Naive thymus-derived CD8-positive, alpha-beta T cell (primary cell): ENCODE results near the gene ZNF101. TPM values are rescaled to one million over a fixed set of nuclear protein-coding genes. Genes with fewer than 3 reads are reported as not detected.

Experiments
- ATAC-seq, 2 donors: fragments of 150-1000 bp; cut with Tn5 transposase in 1 of 2; sonication (Bioruptor Pico), chemical (Tn5 transposase) in 1 of 2; 1 replicate in 1 of 2; 2 replicates in 1 of 2; pipeline ENCODE4 v1.10.0; 2021; ENCODE audit warnings: mild to moderate bottlenecking in 2 of 2, moderate library complexity in 2 of 2
- POLR2A ChIA-PET: fragments of 350-600 bp; sonication (Branson Sonifier 250); formaldehyde crosslinking; loops from one replicate; lab custom pipeline; 2021; ENCODE audit warnings: antibody characterized with exemption; lab: Charles Lee
- DNase-seq, 10 donors: peaks; one replicate each; pipeline versions ENCODE4 v3.0.0 to v3.0.0-alpha.2; 2020 to 2022
- H3K27ac Mint-ChIP-seq, 10 donors: one replicate each; pipeline ENCODE4 v1.8.0; 2020 to 2022; ENCODE audit warnings: mild to moderate bottlenecking in 10 of 10, mixed read lengths in 10 of 10, moderate library complexity in 4 of 10, inconsistent platforms in 1 of 10
- H3K27me3 Mint-ChIP-seq, 5 donors: one replicate each; pipeline ENCODE4 v1.8.0; 2021 to 2022; ENCODE audit warnings: mixed read lengths in 5 of 5
- H3K36me3 Mint-ChIP-seq, 3 donors: one replicate each; pipeline ENCODE4 v1.8.0; 2020 to 2022; ENCODE audit warnings: mixed read lengths in 3 of 3, mild to moderate bottlenecking in 2 of 3, inconsistent platforms in 1 of 3
- H3K4me1 Mint-ChIP-seq, 4 donors: one replicate each; pipeline ENCODE4 v1.8.0; 2021 to 2022; ENCODE audit warnings: mixed read lengths in 4 of 4
- H3K4me3 Mint-ChIP-seq, 10 donors: one replicate each; pipeline ENCODE4 v1.8.0; 2020 to 2022; ENCODE audit warnings: mild to moderate bottlenecking in 10 of 10, mixed read lengths in 10 of 10, moderate library complexity in 6 of 10, inconsistent platforms in 1 of 10
- H3K9me3 Mint-ChIP-seq, 9 donors: one replicate each; pipeline ENCODE4 v1.8.0; 2020 to 2022; ENCODE audit warnings: mixed read lengths in 9 of 9, mild to moderate bottlenecking in 3 of 9, inconsistent platforms in 1 of 9, moderate library complexity in 1 of 9
- polyA plus RNA-seq, 3 donors: library from polyadenylated mRNA; unstranded; fragments of 300-500 nt; fragmentation: Illumina TruSeq; gene quantifications; one replicate each; pipeline ENCODE4 v1.2.3, GENCODE V29; 2021
- total RNA-seq, 8 experiments: library from RNA in 2 of 8; stranded (reverse) in 2 of 8; gene quantifications; one replicate each; pipeline ENCODE4 v1.2.3 and lab custom pipeline; 2021 to 2026

The ZNF101 gene
- total and polyA plus RNA-seq, 5 experiments from 2014 or later: 99.7 to 269 (median 144) TPM

DNA sequence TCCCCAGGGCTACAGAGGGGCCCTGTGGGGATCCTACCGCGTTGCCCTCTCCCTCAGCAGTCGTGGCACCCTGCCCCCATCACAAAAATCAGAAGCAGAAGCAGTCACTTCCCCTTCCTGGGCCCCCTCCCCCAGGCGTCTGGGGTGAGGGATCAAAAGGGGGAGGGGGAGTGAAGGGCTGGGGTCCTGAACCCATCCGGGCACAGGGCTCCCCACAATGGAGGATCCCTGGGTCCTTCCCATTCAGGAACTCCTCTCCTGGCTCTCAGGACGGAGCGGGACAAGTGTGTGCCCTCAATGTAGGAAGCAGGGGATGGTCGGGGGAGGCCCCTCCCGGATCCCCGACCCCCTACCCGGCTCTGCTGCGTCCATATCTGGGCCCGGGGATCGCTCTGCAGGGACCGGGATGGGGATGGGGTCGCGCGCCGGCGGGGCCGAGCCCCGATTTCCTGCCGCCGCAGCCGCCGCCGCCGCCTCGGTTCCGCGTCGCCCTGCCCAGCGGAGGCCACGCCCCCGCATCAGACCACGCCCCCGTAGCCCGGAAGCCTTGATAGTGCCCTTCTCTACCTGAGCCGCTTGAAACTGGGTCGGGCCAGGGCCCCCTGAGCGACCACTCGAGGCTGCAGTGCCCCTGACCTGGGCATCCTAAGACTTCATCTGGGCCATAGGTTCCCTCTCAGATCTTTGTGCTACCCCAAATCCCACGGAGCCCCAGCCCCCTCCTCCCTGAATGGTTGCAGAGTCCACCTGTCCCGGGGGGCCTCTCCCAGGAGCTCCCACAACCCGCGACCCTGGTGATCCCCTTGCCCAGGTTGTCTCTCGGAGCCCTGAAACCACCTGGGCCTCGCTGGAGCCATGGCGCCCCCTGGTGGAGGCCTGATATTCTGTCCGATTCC lies 25.2 kb upstream of the ZNF101 start, which contains the start of gene GMIP:
Gene GMIP, minus strand, starts transcription at position 500 of the 896 bp plus-strand sequence. Its CDS starts 128 bp downstream, at position 372.
- H3K27ac Mint-ChIP-seq: peak within 1 kb of the TSS; percentile 87 to 99 (median 98)
- peaks cover 13 to 27% (median 20%) of the 10 kb centered on the region in 4 donors for H3K4me1 Mint-ChIP-seq
- POLR2A ChIA-PET: interaction anchor here (0.7 to 4.4 kb wide), 20 partner anchors 10 to 316 kb away, joined by 3 to 40 read pairs (median 5); partner anchors contain the start of genes ATP13A1, GATAD2A, ZNF101 and ZNF14
- DNase-seq (peak; percentile 77 to 94 (median 88)), ATAC-seq (peak; percentile 91 to 92)
- H3K9me3 Mint-ChIP-seq: no peaks in the 10 kb centered on the region
- H3K4me3 Mint-ChIP-seq: peak within 1 kb of the TSS; percentile 96 to 99 (median 98)
- H3K36me3 Mint-ChIP-seq: peaks cover 2 to 61% (median 7%) of the 10 kb centered on the region in 3 donors
- no peaks in the 10 kb centered on the region for H3K27me3 Mint-ChIP-seq

DNA sequence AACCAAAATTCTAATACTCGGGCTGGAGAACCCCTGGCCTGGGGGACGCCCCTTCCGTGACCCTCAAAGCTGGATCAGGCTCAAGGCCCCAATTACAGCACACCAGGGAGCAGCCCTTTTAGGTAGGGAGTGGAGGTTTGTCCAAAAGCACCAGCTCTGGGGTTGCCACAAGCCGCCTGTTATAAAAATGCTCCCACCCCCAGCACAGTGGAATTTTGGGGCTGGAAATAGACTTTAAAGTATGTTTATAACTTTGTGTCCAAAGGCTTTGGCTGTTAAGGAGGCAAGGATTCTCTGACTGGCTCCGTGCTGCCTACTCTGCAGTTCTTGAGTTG lies 24.6 kb upstream of the ZNF101 start:
- POLR2A ChIA-PET: interaction anchor here (0.7 to 4.4 kb wide), 19 partner anchors 10 to 315 kb away, joined by 3 to 40 read pairs (median 6); partner anchors contain the start of genes ATP13A1, GATAD2A, ZNF101 and ZNF14
- ATAC-seq: no peak
- peaks cover 2 to 62% (median 7%) of the 10 kb centered on the region in 3 donors for H3K36me3 Mint-ChIP-seq
- no peak for DNase-seq
- no peaks in the 10 kb centered on the region for H3K27me3 Mint-ChIP-seq
- H3K9me3 Mint-ChIP-seq: no peaks in the 10 kb centered on the region
- peak overlapping the region; percentile 87 to 99 (median 98) for H3K27ac Mint-ChIP-seq
- H3K4me3 Mint-ChIP-seq: peak overlapping the region; percentile 96 to 99 (median 98)
- H3K4me1 Mint-ChIP-seq: peaks cover 13 to 27% (median 20%) of the 10 kb centered on the region in 4 donors

DNA sequence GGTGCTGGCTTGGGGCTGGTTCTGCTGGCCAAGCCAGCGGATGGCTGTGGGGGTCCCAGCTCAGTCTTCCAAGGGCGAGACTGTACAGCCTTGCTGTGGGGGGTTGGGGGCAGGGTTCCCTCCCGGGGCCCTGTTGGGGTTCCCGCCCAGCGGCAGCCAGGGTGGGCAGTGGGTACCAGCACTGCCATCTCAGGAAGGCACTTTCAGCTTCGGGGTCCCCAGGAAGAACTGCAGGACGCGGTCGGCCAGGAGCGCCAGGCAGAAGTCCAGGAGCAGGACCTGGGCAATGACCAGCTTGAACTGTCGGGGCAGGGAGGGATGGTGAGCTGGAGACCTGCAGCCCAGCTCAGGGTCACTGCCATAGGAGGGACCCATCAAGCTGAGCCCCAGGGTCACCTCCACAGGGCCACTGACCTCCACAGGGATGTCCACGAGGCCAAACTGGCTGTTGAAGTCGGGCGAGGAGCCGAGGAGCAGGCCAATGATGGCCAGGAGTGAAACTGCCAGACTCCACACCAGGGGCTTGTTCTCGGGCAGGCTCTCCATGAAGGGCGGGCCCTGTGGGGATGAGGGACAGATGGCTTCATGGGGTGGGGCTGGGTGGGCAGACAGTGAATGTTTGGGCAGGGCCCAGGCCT lies 23.3 kb upstream of the ZNF101 start:
- H3K36me3 Mint-ChIP-seq: peaks cover 4 to 62% (median 7%) of the 10 kb centered on the region in 3 donors
- POLR2A ChIA-PET: interaction anchor here (0.7 to 4.4 kb wide), 7 partner anchors 17 to 216 kb away, joined by 3 to 40 read pairs (median 6); partner anchors contain the start of genes ATP13A1 and ZNF101
- no peak for DNase-seq
- peaks cover 11 to 24% (median 17%) of the 10 kb centered on the region in 4 donors for H3K4me1 Mint-ChIP-seq
- H3K9me3 Mint-ChIP-seq: no peaks in the 10 kb centered on the region
- H3K27ac Mint-ChIP-seq: peak overlapping the region in 6 of 10 donors; percentile 15 to 95 (median 29)
- no peak for ATAC-seq
- no peak overlapping the region for H3K4me3 Mint-ChIP-seq
- H3K27me3 Mint-ChIP-seq: no peaks in the 10 kb centered on the region

DNA sequence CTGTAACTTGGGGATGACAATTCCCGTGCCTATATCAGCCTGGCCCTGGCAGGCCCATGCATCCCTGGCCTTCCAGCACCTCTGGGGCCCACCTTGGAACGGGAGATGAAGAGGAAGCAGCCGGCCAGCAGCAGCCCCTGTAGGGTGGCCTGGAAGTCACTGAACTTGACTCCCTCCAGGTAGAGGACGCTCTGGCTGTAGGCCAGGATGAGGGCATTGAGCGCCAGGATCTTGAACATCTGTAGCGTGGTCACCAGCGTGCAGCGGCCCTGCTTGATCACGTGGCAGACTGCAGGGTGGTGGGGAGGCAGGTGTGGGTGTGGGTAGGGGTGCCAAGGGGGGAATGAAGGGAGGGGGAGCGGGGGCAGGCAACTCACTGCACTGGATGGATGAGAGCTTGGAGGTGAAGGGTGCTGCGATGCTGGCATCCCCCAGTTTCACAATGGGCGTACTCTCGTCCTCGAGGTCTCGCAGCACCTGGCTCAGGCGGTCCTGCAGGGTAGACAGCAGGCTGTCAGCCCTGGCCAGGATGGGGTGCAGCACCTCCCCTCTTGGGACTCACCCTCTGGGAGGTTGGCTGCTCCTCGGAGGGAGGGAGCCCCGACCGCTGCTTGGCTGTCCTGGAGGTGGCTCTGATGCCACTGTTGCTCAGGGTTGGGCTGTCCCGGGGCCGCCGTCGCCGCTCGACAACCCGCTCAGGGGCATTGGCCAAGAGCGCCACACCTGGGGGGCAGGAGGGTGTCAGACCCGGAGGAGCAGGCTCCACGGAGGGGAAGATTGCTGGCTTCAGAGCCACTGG lies 21.4 kb upstream of the ZNF101 start:
- Mint-ChIP-seq H3K27ac (peak overlapping the region in 8 of 10 donors; percentile 14 to 84 (median 38)), H3K36me3 (peaks cover 6 to 70% (median 7%) of the 10 kb centered on the region in 3 donors), H3K4me3 (no peak overlapping the region), H3K4me1 (peaks cover 7 to 15% (median 13%) of the 10 kb centered on the region in 4 donors), H3K27me3 (no peaks in the 10 kb centered on the region), H3K9me3 (no peaks in the 10 kb centered on the region)
- no peak for DNase-seq
- ATAC-seq: no peak
- POLR2A ChIA-PET: interaction anchor here (0.7 to 1.4 kb wide), 2 partner anchors 86 to 134 kb away, joined by 3 read pairs; partner anchors contain the start of gene ZNF14

DNA sequence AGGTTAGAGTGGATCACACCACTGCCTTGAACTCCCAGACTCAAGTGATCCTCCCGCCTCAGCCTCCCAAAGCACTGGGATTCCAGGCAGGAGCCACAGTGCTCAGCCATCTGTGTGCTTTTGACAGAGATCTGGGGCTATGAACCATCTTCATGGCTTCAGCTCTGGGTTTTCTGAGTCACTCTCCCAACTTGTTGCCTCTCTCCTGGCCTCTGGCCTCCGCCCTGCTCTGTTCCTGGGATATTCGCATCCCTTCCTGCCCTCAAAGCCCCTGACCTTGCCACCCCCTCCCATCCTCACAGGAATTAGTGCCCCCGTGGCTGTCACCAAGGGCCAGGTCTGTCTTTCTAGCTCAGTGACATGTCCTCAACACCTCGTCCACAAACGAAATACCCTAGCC lies 19.5 kb upstream of the ZNF101 start:
- Mint-ChIP-seq H3K4me3 (no peak overlapping the region), H3K27ac (peak overlapping the region in 4 of 10 donors; percentile 49 to 73 (median 54)), H3K4me1 (peaks cover 0 to 8% (median 7%) of the 10 kb centered on the region in 4 donors), H3K27me3 (no peaks in the 10 kb centered on the region), H3K9me3 (no peaks in the 10 kb centered on the region), H3K36me3 (peaks cover 0 to 86% (median 6%) of the 10 kb centered on the region in 3 donors)
- DNase-seq (no peak), ATAC-seq (no peak)
- POLR2A ChIA-PET: interaction anchor here (0.6 to 7.3 kb wide), 4 partner anchors 14 to 117 kb away, joined by 3 to 45 read pairs (median 6); partner anchors contain the start of gene ATP13A1

DNA sequence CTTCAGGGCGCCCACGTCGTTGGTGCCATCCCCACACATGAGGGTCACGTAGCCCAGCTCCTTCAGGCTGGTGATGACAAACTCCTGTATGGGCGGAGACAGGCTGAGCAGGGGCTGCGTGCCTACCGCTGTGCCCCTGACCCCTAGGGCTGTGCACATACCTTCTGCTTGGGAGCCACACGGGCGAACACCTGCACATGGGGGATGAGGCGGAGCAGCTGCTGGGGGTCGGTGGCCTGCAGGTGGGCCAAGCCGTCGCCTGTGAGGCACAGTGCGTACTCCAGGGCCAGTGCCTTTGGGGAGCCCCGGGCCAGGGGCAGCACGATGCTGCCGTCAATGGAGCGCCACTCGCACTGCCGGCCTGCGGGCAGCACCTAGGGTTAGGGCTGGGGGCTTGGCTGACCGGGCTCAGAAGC lies 19.1 kb upstream of the ZNF101 start:
- peaks cover 0 to 7% (median 6%) of the 10 kb centered on the region in 4 donors for H3K4me1 Mint-ChIP-seq
- DNase-seq: no peak
- POLR2A ChIA-PET: interaction anchor here (1.1 to 7.3 kb wide), 4 partner anchors 13 to 111 kb away, joined by 3 to 45 read pairs (median 6); partner anchors contain the start of gene ATP13A1

DNA sequence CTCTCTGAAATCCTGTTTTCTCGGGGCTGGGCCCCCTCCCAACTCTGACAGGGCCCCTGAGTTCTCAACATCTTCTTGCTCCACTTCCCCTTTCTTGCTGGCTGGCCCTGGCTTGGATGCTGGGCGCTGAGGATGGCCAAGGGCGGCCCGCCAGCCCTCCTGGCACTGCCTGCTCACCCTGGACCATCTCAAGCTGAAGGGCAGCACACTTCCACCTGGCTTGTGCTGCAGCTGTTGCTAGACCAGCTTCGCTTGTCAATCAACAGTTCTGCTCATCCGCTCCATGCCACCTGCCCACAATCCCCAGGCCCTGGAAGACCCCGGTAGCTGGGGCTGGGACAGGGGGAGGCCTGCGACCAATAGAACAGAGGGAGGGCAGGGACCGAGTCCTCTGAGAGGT lies 18.3 kb upstream of the ZNF101 start:
- H3K4me3 Mint-ChIP-seq: no peak overlapping the region
- ATAC-seq (no peak), DNase-seq (no peak)
- H3K27me3 Mint-ChIP-seq: no peaks in the 10 kb centered on the region
- no peaks in the 10 kb centered on the region for H3K9me3 Mint-ChIP-seq
- POLR2A ChIA-PET: interaction anchor here (1.0 to 7.3 kb wide), 6 partner anchors 13 to 112 kb away, joined by 3 to 45 read pairs (median 3); partner anchors contain the start of genes ATP13A1 and ZNF101
- peaks cover 0 to 7% (median 6%) of the 10 kb centered on the region in 4 donors for H3K4me1 Mint-ChIP-seq
- peaks cover 0 to 83% (median 8%) of the 10 kb centered on the region in 3 donors for H3K36me3 Mint-ChIP-seq
- peak overlapping the region in 4 of 10 donors; percentile 18 to 65 (median 52) for H3K27ac Mint-ChIP-seq

More for the DNA sequence above, 19.1 kb upstream of the ZNF101 start:
- Mint-ChIP-seq H3K27ac (peak overlapping the region in 5 of 10 donors; percentile 43 to 73 (median 52)), H3K27me3 (no peaks in the 10 kb centered on the region), H3K9me3 (no peaks in the 10 kb centered on the region), H3K4me3 (no peak overlapping the region), H3K36me3 (peaks cover 0 to 85% (median 6%) of the 10 kb centered on the region in 3 donors)
- ATAC-seq: no peak

DNA sequence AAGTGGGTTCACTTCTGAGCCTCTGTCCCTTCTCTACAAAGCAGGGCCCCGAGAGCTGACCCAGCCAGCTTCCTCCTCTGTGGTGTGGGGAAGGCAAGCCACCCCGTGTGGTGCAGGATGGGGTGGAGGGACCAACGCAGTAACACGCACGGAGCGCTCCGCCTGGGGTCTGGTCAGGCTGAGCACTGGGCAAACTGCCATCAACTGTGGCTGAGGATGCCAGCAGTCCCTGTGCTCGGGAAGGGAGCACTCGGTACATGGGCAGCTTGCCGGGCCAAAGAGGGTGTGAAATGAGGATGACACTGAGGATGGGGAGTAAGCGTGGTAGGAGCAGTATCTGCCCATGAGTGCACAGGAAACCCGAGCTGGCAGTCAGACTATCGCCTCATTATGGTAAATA lies 17.6 kb upstream of the ZNF101 start:
- DNase-seq: no peak
- H3K4me1 Mint-ChIP-seq: peaks cover 0 to 7% (median 6%) of the 10 kb centered on the region in 4 donors
- H3K9me3 Mint-ChIP-seq: no peaks in the 10 kb centered on the region
- ATAC-seq: no peak
- H3K4me3 Mint-ChIP-seq: peak overlapping the region in 1 of 10 donors; percentile 29
- peak overlapping the region in 3 of 10 donors; percentile 75 to 82 (median 78) for H3K27ac Mint-ChIP-seq
- no peaks in the 10 kb centered on the region for H3K27me3 Mint-ChIP-seq
- peaks cover 0 to 85% (median 8%) of the 10 kb centered on the region in 3 donors for H3K36me3 Mint-ChIP-seq
- POLR2A ChIA-PET: interaction anchor here (0.6 to 7.3 kb wide), 6 partner anchors 12 to 166 kb away, joined by 3 to 45 read pairs (median 3); partner anchors contain the start of genes ATP13A1 and ZNF101

DNA sequence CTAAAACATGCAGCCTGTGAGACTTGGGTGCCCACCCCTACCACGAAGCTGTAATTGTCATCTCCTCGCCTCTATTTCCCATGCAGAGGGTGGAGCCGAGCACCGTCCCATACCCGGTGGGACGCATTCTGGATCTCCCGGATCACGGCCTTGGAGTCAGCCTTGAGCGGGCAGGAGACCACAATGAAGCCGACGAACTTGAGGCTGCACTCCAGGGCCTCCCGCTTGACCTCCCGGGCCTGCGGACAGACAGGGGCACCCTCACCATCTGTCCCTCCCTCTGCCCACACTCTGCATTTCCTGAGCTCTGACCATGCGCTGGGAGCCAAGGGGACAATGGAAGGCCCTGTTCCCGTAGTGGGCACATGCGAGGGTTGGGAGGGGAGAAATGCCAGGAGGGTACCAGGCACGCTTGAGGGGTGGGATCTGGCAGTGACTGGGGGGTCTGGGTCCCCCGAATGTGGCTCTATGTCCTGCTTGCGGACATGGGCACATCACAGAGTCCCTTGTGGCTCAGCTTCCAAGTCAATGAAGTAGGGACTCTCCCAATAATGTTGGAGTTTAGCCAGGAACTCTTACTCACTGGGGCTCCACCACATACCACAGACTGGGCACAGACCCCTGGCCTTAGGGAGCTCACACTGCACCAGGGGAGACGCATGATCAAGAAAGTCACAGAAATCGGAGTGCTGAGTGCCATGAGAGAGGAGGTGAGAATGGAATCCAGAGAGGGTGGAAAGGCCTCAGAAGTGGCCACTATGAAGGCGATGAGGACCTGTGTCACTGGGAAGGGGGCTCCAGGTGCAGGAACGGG lies 15.9 kb upstream of the ZNF101 start:
- ATAC-seq (no peak), DNase-seq (no peak)
- Mint-ChIP-seq H3K27me3 (no peaks in the 10 kb centered on the region), H3K4me3 (peak overlapping the region in 1 of 10 donors; percentile 20), H3K4me1 (peaks cover 0 to 10% (median 7%) of the 10 kb centered on the region in 4 donors), H3K36me3 (peaks cover 0 to 89% (median 10%) of the 10 kb centered on the region in 3 donors), H3K9me3 (no peaks in the 10 kb centered on the region), H3K27ac (peak overlapping the region in 3 of 10 donors; percentile 37 to 63 (median 59))
- POLR2A ChIA-PET: interaction anchor here (0.5 to 7.3 kb wide), 7 partner anchors 9 to 122 kb away, joined by 3 to 50 read pairs (median 6); partner anchors contain the start of genes ATP13A1, GMIP, LPAR2 and ZNF101

DNA sequence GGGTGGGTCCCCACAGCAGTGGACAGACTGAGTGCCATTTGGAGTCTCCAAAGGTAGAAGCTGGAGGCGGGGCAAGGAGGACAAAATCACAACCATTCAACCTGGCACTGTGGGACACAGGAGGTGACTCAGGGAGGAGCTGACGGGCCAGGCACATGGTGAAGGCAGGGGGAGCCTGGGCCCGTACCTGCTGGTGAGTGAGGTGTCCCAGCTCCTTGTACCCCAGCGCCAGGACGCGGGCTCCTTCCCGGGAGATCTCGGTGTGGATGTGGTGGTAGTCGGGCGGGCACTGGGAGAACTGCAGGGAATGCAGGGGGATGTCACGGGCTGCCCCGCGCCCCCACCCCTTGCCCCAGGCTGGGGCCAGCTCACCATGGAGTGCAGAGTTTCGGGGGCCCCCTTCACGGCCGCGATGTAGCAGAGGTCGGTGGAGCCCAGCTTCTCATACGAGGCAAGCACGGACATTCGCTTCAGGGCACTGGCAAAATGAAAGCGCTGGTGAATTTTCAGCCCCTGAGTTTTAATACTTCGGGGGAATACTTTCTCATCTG lies 15.0 kb upstream of the ZNF101 start:
- Mint-ChIP-seq H3K4me3 (peak overlapping the region in 1 of 10 donors; percentile 60), H3K36me3 (peaks cover 0 to 88% (median 15%) of the 10 kb centered on the region in 3 donors), H3K27me3 (no peaks in the 10 kb centered on the region), H3K4me1 (peaks cover 0 to 14% (median 10%) of the 10 kb centered on the region in 4 donors), H3K27ac (peak overlapping the region in 1 of 10 donors; percentile 33), H3K9me3 (no peaks in the 10 kb centered on the region)
- DNase-seq: no peak
- POLR2A ChIA-PET: interaction anchor here (0.6 to 7.3 kb wide), 5 partner anchors 9 to 123 kb away, joined by 3 to 50 read pairs (median 12); partner anchors contain the start of genes ATP13A1, GMIP, LPAR2 and ZNF101
- ATAC-seq: no peak
